ENCODE measurements around the gene URM1. TPM values are rescaled to one million over a fixed set of nuclear protein-coding genes. Genes with fewer than 3 reads are reported as not detected.

Gene URM1
- 10 to 100 TPM; 87.5 to 93.8 TPM for total RNA-seq

- CTCF ChIA-PET: interaction anchor here (0.6 to 4.7 kb wide), 8 partner anchors 9 to 312 kb away, joined by 3 to 24 read pairs (median 4); partner anchors contain the start of gene CERCAM
- POLR2A ChIA-PET: interaction anchor here (0.6 to 1.7 kb wide), 9 partner anchors 9 to 408 kb away, joined by 3 to 22 read pairs (median 4); partner anchors contain the start of genes CERCAM and ODF2
These were observed at the start of gene URM1 for GRCh38 chr9:128370752-128371629. Gene URM1 (plus strand): TSS chr9:128371374. CDS start chr9:128371381, 7 bp downstream.

GRCh38 chr9:128321879-128322403, 49.2 kb upstream of the URM1 start:
- ChIA-PET CTCF (interaction anchor here (0.6 to 2.1 kb wide), 3 partner anchors 8 to 40 kb away, joined by 3 to 7 read pairs (median 6); no protein-coding TSS in a partner anchor), POLR2A (interaction anchor here (1.1 kb wide), 1 partner anchor 46 kb away, joined by 3 read pairs; the partner anchor contains the start of genes GOLGA2 and SWI5)

GRCh38 chr9:128322404-128323211, 48.6 kb upstream of the URM1 start, which contains the start of the genes COQ4 and TRUB2:
Gene COQ4 (plus strand): TSS chr9:128322839. CDS start chr9:128322859, 20 bp downstream.
Gene TRUB2 (minus strand): TSS chr9:128322447. CDS start chr9:128322408, 39 bp downstream.
- CTCF ChIA-PET: interaction anchor here (2.1 kb wide), 1 partner anchor 19 kb away, joined by 7 read pairs; no protein-coding TSS in a partner anchor
- POLR2A ChIA-PET: interaction anchor here (1.1 kb wide), 1 partner anchor 47 kb away, joined by 3 read pairs; the partner anchor contains the start of genes GOLGA2 and SWI5

- POLR2A ChIA-PET: no interaction called here
- CTCF ChIA-PET: interaction anchor here (2.1 kb wide), 1 partner anchor 18 kb away, joined by 8 read pairs; no protein-coding TSS in a partner anchor
These were observed 47.9 kb upstream of the URM1 start for GRCh38 chr9:128323212-128323730.

GRCh38 chr9:128323791-128324190, 47.4 kb upstream of the URM1 start:
- POLR2A ChIA-PET: no interaction called here
- CTCF ChIA-PET: interaction anchor here (2.1 kb wide), 1 partner anchor 17 kb away, joined by 8 read pairs; no protein-coding TSS in a partner anchor

GRCh38 chr9:128324401-128324800, 46.8 kb upstream of the URM1 start:
- ChIA-PET POLR2A (no interaction called here), CTCF (interaction anchor here (0.6 to 2.1 kb wide), 2 partner anchors 17 to 328 kb away, joined by 3 to 8 read pairs; no protein-coding TSS in a partner anchor)

GRCh38 chr9:128325629-128326028, 45.5 kb upstream of the URM1 start:
- ChIA-PET CTCF (no interaction called here), POLR2A (no interaction called here)

- ChIA-PET CTCF (interaction anchor here (1.5 kb wide), 1 partner anchor 11 kb away, joined by 4 read pairs; no protein-coding TSS in a partner anchor), POLR2A (no interaction called here)
These were observed 37.7 kb upstream of the URM1 start for GRCh38 chr9:128333451-128333869.

- POLR2A ChIA-PET: no interaction called here
- CTCF ChIA-PET: no interaction called here
These were observed 36.0 kb upstream of the URM1 start for GRCh38 chr9:128335161-128335560.

GRCh38 chr9:128335914-128336313, 35.3 kb upstream of the URM1 start:
- POLR2A ChIA-PET: no interaction called here
- CTCF ChIA-PET: interaction anchor here (0.6 kb wide), 1 partner anchor 11 kb away, joined by 3 read pairs; no protein-coding TSS in a partner anchor

- POLR2A ChIA-PET: interaction anchor here (0.5 to 0.6 kb wide), 2 partner anchors 74 to 997 kb away, joined by 3 to 8 read pairs; no protein-coding TSS in a partner anchor
- CTCF ChIA-PET: interaction anchor here (1.4 kb wide), 1 partner anchor 480 kb away, joined by 3 read pairs; the partner anchor contains the start of gene ENDOG
These were observed 33.2 kb upstream of the URM1 start for GRCh38 chr9:128337936-128338335.

- ChIA-PET POLR2A (interaction anchor here (0.6 kb wide), 1 partner anchor 231 kb away, joined by 5 read pairs; no protein-coding TSS in a partner anchor), CTCF (interaction anchor here (0.7 to 1.4 kb wide), 4 partner anchors 9 to 1304 kb away, joined by 3 to 4 read pairs (median 3); partner anchors contain the start of gene ENDOG)
These were observed 32.1 kb upstream of the URM1 start for GRCh38 chr9:128338852-128339614.

GRCh38 chr9:128339761-128340690, 31.1 kb upstream of the URM1 start, which contains the start of gene SLC27A4:
Gene SLC27A4 (plus strand): TSS chr9:128340527. CDS start chr9:128343133, 2,606 bp downstream.
- ChIA-PET POLR2A (interaction anchor here (0.7 kb wide), 1 partner anchor 146 kb away, joined by 3 read pairs; no protein-coding TSS in a partner anchor), CTCF (no interaction called here)

GRCh38 chr9:128340691-128341434, 30.3 kb upstream of the URM1 start:
- CTCF ChIA-PET: interaction anchor here (0.6 to 1.5 kb wide), 21 partner anchors 9 to 628 kb away, joined by 3 to 17 read pairs (median 4); partner anchors contain the start of genes CIZ1, GLE1, ODF2 and TRUB2
- POLR2A ChIA-PET: interaction anchor here (0.7 to 1.1 kb wide), 2 partner anchors 19 to 80 kb away, joined by 3 read pairs; partner anchors contain the start of gene CERCAM

- POLR2A ChIA-PET: interaction anchor here (0.7 to 1.1 kb wide), 3 partner anchors 18 to 79 kb away, joined by 3 read pairs; partner anchors contain the start of genes CERCAM and URM1
- CTCF ChIA-PET: interaction anchor here (0.5 to 1.5 kb wide), 22 partner anchors 9 to 628 kb away, joined by 3 to 17 read pairs (median 4); partner anchors contain the start of genes CIZ1, GLE1, ODF2 and TRUB2
These were observed 29.7 kb upstream of the URM1 start for GRCh38 chr9:128341435-128341849.
